OCI-LY1 (cell line): Measurements from ENCODE around the gene SAT1.
"Not testable (repeated sequence)": the region's sequence is repeated elsewhere in the genome, so short reads cannot be mapped to it uniquely, and the experiment has no call there.

Experiments
- H2AFZ ChIP-seq: fragments of 200-600 bp; sonication (generic), shearing (Covaris generic); 2 replicates; pipeline ENCODE4 v1.6.0; 2014; ENCODE audit warnings: antibody characterized with exemption, mild to moderate bottlenecking, low read length
- H3F3A ChIP-seq: fragments of 200-600 bp; sonication (generic), shearing (Covaris generic); 2 replicates; pipeline ENCODE4 v1.6.0; 2014; ENCODE audit warnings: mild to moderate bottlenecking, antibody characterized with exemption, low read length, moderate library complexity; ENCODE audit not compliant: insufficient read depth
- H3K27ac ChIP-seq: fragments of 200-600 bp; sonication (generic); 2 replicates; pipeline ENCODE4 v1.5.1; 2014; ENCODE audit warnings: low read length, mixed run types, mild to moderate bottlenecking, low read depth; ENCODE audit not compliant: poor library complexity, severe bottlenecking
- H3K27me3 ChIP-seq: fragments of 200-600 bp; sonication (generic); 2 replicates; pipeline ENCODE4 v1.6.0; 2014; ENCODE audit warnings: antibody characterized with exemption, mild to moderate bottlenecking, low read length, moderate library complexity; ENCODE audit not compliant: insufficient read depth
- H3K36me3 ChIP-seq: fragments of 200-600 bp; sonication (generic); 2 replicates; pipeline ENCODE4 v1.6.1; 2014; ENCODE audit warnings: mild to moderate bottlenecking, antibody characterized with exemption, low read length, moderate library complexity, mixed read lengths; ENCODE audit not compliant: insufficient read depth
- H3K4me1 ChIP-seq: fragments of 200-600 bp; sonication (generic); 2 replicates; pipeline ENCODE4 v1.5.1; 2014; ENCODE audit warnings: mild to moderate bottlenecking, low read length, moderate library complexity; ENCODE audit not compliant: insufficient read depth, severe bottlenecking
- H3K4me2 ChIP-seq: fragments of 200-600 bp; sonication (generic), shearing (Covaris generic); 2 replicates; pipeline ENCODE4 v1.6.1; 2014; ENCODE audit warnings: low read length
- H3K4me3 ChIP-seq: fragments of 200-600 bp; sonication (generic); 2 replicates; pipeline ENCODE4 v1.5.1; 2014; ENCODE audit warnings: low read length, low read depth, mild to moderate bottlenecking, mixed read lengths; ENCODE audit not compliant: poor library complexity, severe bottlenecking
- H3K79me2 ChIP-seq: fragments of 200-600 bp; shearing (Covaris generic); 2 replicates; pipeline ENCODE4 v1.6.1; 2016; ENCODE audit warnings: mixed run types, low read length, mixed read lengths; ENCODE audit not compliant: insufficient read depth
- H3K9ac ChIP-seq: fragments of 200-600 bp; sonication (generic), shearing (Covaris generic); 2 replicates; pipeline ENCODE4 v1.6.1; 2014; ENCODE audit warnings: mild to moderate bottlenecking, low read length, mixed read lengths
- H3K9me2 ChIP-seq: fragments of 200-600 bp; sonication (generic), shearing (Covaris generic); 2 replicates; pipeline ENCODE4 v1.6.1; 2014; ENCODE audit warnings: low read depth, mild to moderate bottlenecking, low read length, mixed read lengths
- H3K9me3 ChIP-seq: fragments of 200-600 bp; shearing (Covaris generic); 2 replicates; pipeline ENCODE4 v1.6.1; 2014; ENCODE audit warnings: low read length, mixed read lengths
- H4K20me1 ChIP-seq: fragments of 200-600 bp; sonication (generic), shearing (Covaris generic); 2 replicates; pipeline ENCODE4 v1.6.0; 2016; ENCODE audit warnings: mild to moderate bottlenecking, low read length; ENCODE audit not compliant: insufficient read depth
- CTCF ChIP-seq: fragments of 200-600 bp; sonication (generic), shearing (Covaris generic); IDR thresholded peaks from 2 replicates; pipeline ENCODE4 v1.5.1; 2017; ENCODE audit warnings: mild to moderate bottlenecking, antibody characterized with exemption, low read length, moderate library complexity, mixed read lengths
- EZH2 ChIP-seq: fragments of 200-600 bp; sonication (generic), shearing (Covaris generic); IDR thresholded peaks from 2 replicates; pipeline ENCODE4 v1.8.0; 2017; ENCODE audit warnings: borderline replicate concordance, mixed run types, mild to moderate bottlenecking, antibody characterized with exemption, low read length, moderate library complexity, mixed read lengths

Gene SAT1

GRCh38 chrX:23765868-23766267 is 17.1 kb upstream of the SAT1 start:
- H3K4me1 ChIP-seq, result peaks cover 8% of the 10 kb centered on the region
- no peaks in the 10 kb centered on the region for H3K36me3 ChIP-seq
- H3K27me3 ChIP-seq, result no peaks in the 10 kb centered on the region
- no peak overlapping the region for H3K4me3 ChIP-seq
- no peak overlapping the region for H3K27ac ChIP-seq
- no peaks in the 10 kb centered on the region for H3F3A ChIP-seq
- H4K20me1 ChIP-seq, result no peaks in the 10 kb centered on the region
- TF ChIP-seq EZH2 (no peak), CTCF (no peak)
- no peaks in the 10 kb centered on the region for H3K79me2 ChIP-seq
- H2AFZ ChIP-seq, result no peak overlapping the region
- no peak overlapping the region for H3K9ac ChIP-seq
- H3K9me2 ChIP-seq, result no peaks in the 10 kb centered on the region
- H3K4me2 ChIP-seq, result no peak overlapping the region
- H3K9me3 ChIP-seq, result no peaks in the 10 kb centered on the region

- Histone ChIP-seq H3K4me1 (peaks cover 8% of the 10 kb centered on the region), H3K79me2 (no peaks in the 10 kb centered on the region), H3F3A (no peaks in the 10 kb centered on the region), H3K27ac (no peak overlapping the region), H3K27me3 (no peaks in the 10 kb centered on the region), H3K9me2 (no peaks in the 10 kb centered on the region), H2AFZ (no peak overlapping the region), H4K20me1 (no peaks in the 10 kb centered on the region), H3K4me3 (no peak overlapping the region), H3K36me3 (no peaks in the 10 kb centered on the region), H3K9me3 (no peaks in the 10 kb centered on the region), H3K9ac (no peak overlapping the region), H3K4me2 (no peak overlapping the region)
- no peak for TF ChIP-seq EZH2
- no peak for TF ChIP-seq CTCF
Observed at GRCh38 chrX:23766650-23767551, 16.1 kb upstream of the SAT1 start.

- Histone ChIP-seq H3K4me3 (no peak overlapping the region), H3F3A (no peaks in the 10 kb centered on the region), H3K9me2 (no peaks in the 10 kb centered on the region), H3K27ac (no peak overlapping the region), H3K9me3 (no peaks in the 10 kb centered on the region), H2AFZ (no peak overlapping the region), H3K4me2 (no peak overlapping the region), H3K36me3 (no peaks in the 10 kb centered on the region), H3K79me2 (no peaks in the 10 kb centered on the region), H3K27me3 (no peaks in the 10 kb centered on the region), H3K9ac (no peak overlapping the region), H3K4me1 (peaks cover 27% of the 10 kb centered on the region), H4K20me1 (no peaks in the 10 kb centered on the region)
- TF ChIP-seq CTCF, result no peak
- TF ChIP-seq EZH2, result no peak
Observed at GRCh38 chrX:23770142-23770541, 12.8 kb upstream of the SAT1 start.

GRCh38 chrX:23771086-23771485 is 11.9 kb upstream of the SAT1 start:
- H3K4me1 ChIP-seq, result peaks cover 27% of the 10 kb centered on the region
- not testable (repeated sequence) for H2AFZ ChIP-seq, H3K4me3 ChIP-seq, H3F3A ChIP-seq, H3K36me3 ChIP-seq, H3K9me3 ChIP-seq, H3K27me3 ChIP-seq, H3K79me2 ChIP-seq, H3K27ac ChIP-seq, H3K9ac ChIP-seq, H4K20me1 ChIP-seq, H3K9me2 ChIP-seq, H3K4me2 ChIP-seq
